GM18505 (cell line): ENCODE data around the gene SLC26A11.

Source experiments
- ATAC-seq: cut with Tn5 transposase; IDR thresholded peaks from one replicate; pipeline ENCODE4 v1.9.1; 2021; ENCODE audit not compliant: unreplicated experiment
- POLR2A ChIP-seq: IDR thresholded peaks from 4 replicates; pipeline ENCODE4 v1.6.1; 2011; ENCODE audit warnings: borderline replicate concordance; ENCODE audit not compliant: insufficient read depth, insufficient read length; ENCODE audit errors: extremely low read depth

The SLC26A11 gene

GRCh38 chr17:80203471-80203963 is 16.7 kb upstream of the SLC26A11 start:
- no peak for TF ChIP-seq POLR2A
- ATAC-seq, result no peak

GRCh38 chr17:80204626-80205468 is 15.4 kb upstream of the SLC26A11 start:
- TF ChIP-seq POLR2A, result no peak
- no peak for ATAC-seq

GRCh38 chr17:80205811-80206210 is 14.4 kb upstream of the SLC26A11 start:
- no peak for ATAC-seq
- no peak for TF ChIP-seq POLR2A

- no peak for ATAC-seq
- TF ChIP-seq POLR2A, result no peak
Observed at GRCh38 chr17:80208050-80208449, 12.2 kb upstream of the SLC26A11 start.

- ATAC-seq, result no peak
- no peak for TF ChIP-seq POLR2A
Observed at GRCh38 chr17:80209765-80210164, 10.5 kb upstream of the SLC26A11 start.

- no peak for TF ChIP-seq POLR2A
- ATAC-seq, result no peak
Observed at GRCh38 chr17:80210348-80211108, 9.7 kb upstream of the SLC26A11 start.

GRCh38 chr17:80212109-80212508 is 8.1 kb upstream of the SLC26A11 start:
- no peak for ATAC-seq

GRCh38 chr17:80212511-80212910 is 7.7 kb upstream of the SLC26A11 start:
- no peak for ATAC-seq
- no peak for TF ChIP-seq POLR2A

More at GRCh38 chr17:80212109-80212508, 8.1 kb upstream of the SLC26A11 start:
- no peak for TF ChIP-seq POLR2A

GRCh38 chr17:80212962-80213642 is 7.1 kb upstream of the SLC26A11 start:
- ATAC-seq, result no peak
- no peak for TF ChIP-seq POLR2A

GRCh38 chr17:80213643-80213975 is 6.6 kb upstream of the SLC26A11 start:
- TF ChIP-seq POLR2A, result no peak
- ATAC-seq, result no peak

GRCh38 chr17:80214012-80214877 is 6.0 kb upstream of the SLC26A11 start:
- no peak for ATAC-seq
- no peak for TF ChIP-seq POLR2A

- ATAC-seq, result no peak
- TF ChIP-seq POLR2A, result no peak
Observed at GRCh38 chr17:80214878-80215210, 5.4 kb upstream of the SLC26A11 start.

- ATAC-seq, result no peak
- TF ChIP-seq POLR2A, result no peak
Observed at GRCh38 chr17:80216473-80217456, 3.5 kb upstream of the SLC26A11 start.
